Erythroblast (primary cell): ENCODE data around the gene IL12RB2.

ENCODE experiments used
- GATA1 ChIP-seq: IDR thresholded peaks from 2 replicates; pipeline ENCODE4 v1.6.1; 2011; ENCODE audit warnings: low read depth, mild to moderate bottlenecking, control low read depth, low read length, moderate library complexity
- POLR2A ChIP-seq: IDR thresholded peaks from 2 replicates; pipeline ENCODE4 v1.6.1; 2011; ENCODE audit warnings: mild to moderate bottlenecking, low read length

- TF ChIP-seq POLR2A, result no peak
- no peak for TF ChIP-seq GATA1
Observed at GRCh38 chr1:67429011-67429527, 121.4 kb downstream of the IL12RB2 start.
